ENCODE data around the gene RANBP3L.

DNA sequence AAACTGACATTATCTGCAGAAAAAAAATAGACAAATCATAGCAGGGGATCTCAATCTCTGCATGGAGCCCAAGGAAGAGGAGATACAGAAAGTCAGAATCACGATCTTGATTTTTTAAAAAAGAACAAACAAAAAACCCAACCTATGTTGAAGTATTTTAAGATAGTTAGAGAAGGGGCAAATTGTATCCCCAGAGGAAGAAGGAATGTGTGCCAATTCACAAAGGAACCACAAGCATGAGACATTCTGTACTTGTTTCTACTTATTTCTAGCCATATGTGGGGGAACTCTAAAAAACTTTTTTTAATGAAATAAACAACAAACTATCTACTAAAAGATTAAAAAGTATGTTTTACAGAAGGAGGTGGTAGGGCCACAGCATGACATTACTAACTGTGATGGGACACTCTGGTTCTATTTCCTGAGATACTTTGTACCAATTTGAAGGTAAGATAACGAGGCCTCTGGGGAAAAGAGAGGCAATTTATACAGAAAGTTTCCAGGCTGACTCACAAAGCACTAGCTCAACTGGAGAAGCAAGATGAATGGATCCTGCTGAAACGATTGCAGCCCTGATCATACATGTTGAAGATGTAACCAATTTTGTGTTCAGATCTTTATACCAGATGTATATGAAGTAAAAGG is 22.5 kb downstream of the RANBP3L start:
- no peak for TF ChIP-seq JUNB (IDR thresholded peaks at IDR 0.05; ENCODE audit: unreplicated experiment)
- no peak for TF ChIP-seq CTCF (conservative IDR thresholded peaks at IDR 0.05; ENCODE audit: low read depth in 2 of 2)
- TF ChIP-seq POLR2AphosphoS5 (IDR thresholded peaks at IDR 0.05; ENCODE audit: low read depth), result no peak
- no peak for TF ChIP-seq ZNF114 (CRISPR knock-in tag; IDR thresholded peaks at IDR 0.05)
- no peak for TF ChIP-seq CREB1 (CRISPR knock-in tag; IDR thresholded peaks at IDR 0.05; ENCODE audit: low read depth)
- no peak for TF ChIP-seq REST (IDR thresholded peaks at IDR 0.05; ENCODE audit: unreplicated experiment)
- TF ChIP-seq EZH2phosphoT487 (IDR thresholded peaks at IDR 0.05; ENCODE audit: unreplicated experiment), result no peak

Data from GM23338 (cell line).